ENCODE results near the gene SYNE3. TPM values are rescaled to one million over a fixed set of nuclear protein-coding genes. Genes with fewer than 3 reads are reported as not detected.

The SYNE3 gene
- total RNA-seq, 1 donor from 2014 or later, result 2.5 TPM

DNA sequence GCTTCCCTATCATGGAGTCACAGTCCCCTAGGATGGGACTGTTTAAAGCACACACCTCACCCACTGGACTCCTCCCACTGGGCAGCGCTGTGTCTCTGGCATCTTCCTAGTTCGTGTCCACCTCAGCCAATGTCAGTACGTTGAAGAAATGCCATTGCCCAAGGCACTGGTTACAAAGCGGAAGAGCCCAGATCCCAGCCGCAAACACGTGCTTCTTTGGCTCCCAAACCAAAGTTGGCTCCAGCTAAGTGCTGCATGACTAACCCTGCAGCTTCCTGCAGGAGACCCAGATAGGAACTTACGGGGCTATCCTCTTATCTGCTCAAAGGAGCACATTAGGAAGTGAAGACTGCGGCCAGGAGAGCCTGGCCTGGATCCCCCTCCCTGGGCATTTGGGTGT is 9.3 kb downstream of the SYNE3 start:
- peaks cover 19% of the 10 kb centered on the region for H3K4me1 Mint-ChIP-seq (ENCODE audit: low read depth, unreplicated experiment)
- H3K27me3 Mint-ChIP-seq (ENCODE audit: low read depth, unreplicated experiment), result peaks cover 13% of the 10 kb centered on the region
- Histone ChIP-seq H3K27ac (ENCODE audit: low read depth, low read length) (peak overlapping the region; percentile 69), H2AFZ (ENCODE audit: low read depth, low read length) (no peak overlapping the region), H3K27me3 (ENCODE audit: insufficient read depth, low read length) (no peaks in the 10 kb centered on the region), H3K4me2 (ENCODE audit: low read length) (peak overlapping the region; percentile 68), H3K36me3 (ENCODE audit: insufficient read depth, low read length) (no peaks in the 10 kb centered on the region), H3K9me3 (ENCODE audit: insufficient read depth, low read depth, low read length) (no peaks in the 10 kb centered on the region), H3K79me2 (ENCODE audit: insufficient read depth, low read length) (no peaks in the 10 kb centered on the region), H4K20me1 (ENCODE audit: insufficient read depth, low read length) (no peaks in the 10 kb centered on the region), H3K4me3 (ENCODE audit: insufficient read depth, low read depth, low read length) (no peak overlapping the region), H3K4me1 (ENCODE audit: insufficient read depth, low read length) (peaks cover 27% of the 10 kb centered on the region), H3K9ac (ENCODE audit: low read length) (no peak overlapping the region)
- no peak for TF ChIP-seq EZH2 (IDR thresholded peaks at IDR 0.05; ENCODE audit: insufficient read depth, low read length)
- TF ChIP-seq, protein P1, sequence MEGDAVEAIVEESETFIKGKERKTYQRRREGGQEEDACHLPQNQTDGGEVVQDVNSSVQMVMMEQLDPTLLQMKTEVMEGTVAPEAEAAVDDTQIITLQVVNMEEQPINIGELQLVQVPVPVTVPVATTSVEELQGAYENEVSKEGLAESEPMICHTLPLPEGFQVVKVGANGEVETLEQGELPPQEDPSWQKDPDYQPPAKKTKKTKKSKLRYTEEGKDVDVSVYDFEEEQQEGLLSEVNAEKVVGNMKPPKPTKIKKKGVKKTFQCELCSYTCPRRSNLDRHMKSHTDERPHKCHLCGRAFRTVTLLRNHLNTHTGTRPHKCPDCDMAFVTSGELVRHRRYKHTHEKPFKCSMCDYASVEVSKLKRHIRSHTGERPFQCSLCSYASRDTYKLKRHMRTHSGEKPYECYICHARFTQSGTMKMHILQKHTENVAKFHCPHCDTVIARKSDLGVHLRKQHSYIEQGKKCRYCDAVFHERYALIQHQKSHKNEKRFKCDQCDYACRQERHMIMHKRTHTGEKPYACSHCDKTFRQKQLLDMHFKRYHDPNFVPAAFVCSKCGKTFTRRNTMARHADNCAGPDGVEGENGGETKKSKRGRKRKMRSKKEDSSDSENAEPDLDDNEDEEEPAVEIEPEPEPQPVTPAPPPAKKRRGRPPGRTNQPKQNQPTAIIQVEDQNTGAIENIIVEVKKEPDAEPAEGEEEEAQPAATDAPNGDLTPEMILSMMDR (IDR thresholded peaks at IDR 0.05; ENCODE audit: insufficient read depth, low read depth, low read length), result no peak
- peak; percentile 95 for DNase-seq (ENCODE audit: low read depth)
- no peak overlapping the region for H3K4me3 Mint-ChIP-seq (ENCODE audit: unreplicated experiment)
- no peaks in the 10 kb centered on the region for H3K36me3 Mint-ChIP-seq (ENCODE audit: low read depth, unreplicated experiment)
- no peak overlapping the region for H3K27ac Mint-ChIP-seq (ENCODE audit: unreplicated experiment)
- H3K9me3 Mint-ChIP-seq (ENCODE audit: unreplicated experiment), result peaks cover 2% of the 10 kb centered on the region
- peak; percentile 66 for FAIRE-seq

DNA sequence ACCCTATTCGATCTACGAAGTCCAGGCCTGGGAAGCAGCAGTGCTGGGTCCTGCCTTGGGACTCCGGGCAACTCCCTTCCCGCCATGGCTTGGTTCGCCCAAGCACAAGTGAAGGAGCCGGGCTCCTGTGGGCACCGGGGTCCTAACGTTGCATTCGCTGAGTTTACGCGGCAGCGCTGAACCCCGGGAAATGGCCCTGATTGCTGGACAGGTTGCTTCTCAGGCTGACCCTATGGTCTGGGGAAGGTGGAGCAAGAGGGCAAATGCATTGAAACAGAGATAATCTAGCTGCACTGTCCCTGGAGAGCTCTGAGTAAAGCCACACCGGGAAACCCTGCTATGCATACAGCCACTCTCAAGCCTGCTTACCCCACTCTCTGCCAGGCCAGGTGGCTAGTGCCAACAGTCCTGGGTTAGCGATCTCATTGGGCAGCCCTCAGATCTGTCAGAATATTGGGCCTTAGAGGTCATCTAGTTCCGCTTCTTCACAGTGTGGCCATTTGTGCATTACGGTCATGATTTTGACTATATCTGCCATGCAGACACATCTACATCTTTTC is 11.3 kb downstream of the SYNE3 start:
- Histone ChIP-seq H3K9me3 (ENCODE audit: insufficient read depth, low read depth, low read length) (no peaks in the 10 kb centered on the region), H3K9ac (ENCODE audit: low read length) (no peak overlapping the region), H2AFZ (ENCODE audit: low read depth, low read length) (no peak overlapping the region), H3K4me3 (ENCODE audit: insufficient read depth, low read depth, low read length) (no peak overlapping the region), H3K27ac (ENCODE audit: low read depth, low read length) (no peak overlapping the region), H4K20me1 (ENCODE audit: insufficient read depth, low read length) (no peaks in the 10 kb centered on the region), H3K36me3 (ENCODE audit: insufficient read depth, low read length) (no peaks in the 10 kb centered on the region), H3K79me2 (ENCODE audit: insufficient read depth, low read length) (no peaks in the 10 kb centered on the region), H3K27me3 (ENCODE audit: insufficient read depth, low read length) (no peaks in the 10 kb centered on the region), H3K4me2 (ENCODE audit: low read length) (no peak overlapping the region), H3K4me1 (ENCODE audit: insufficient read depth, low read length) (peaks cover 40% of the 10 kb centered on the region)
- peaks cover 28% of the 10 kb centered on the region for H3K4me1 Mint-ChIP-seq (ENCODE audit: low read depth, unreplicated experiment)
- no peak overlapping the region for H3K27ac Mint-ChIP-seq (ENCODE audit: unreplicated experiment)
- H3K4me3 Mint-ChIP-seq (ENCODE audit: unreplicated experiment), result no peak overlapping the region
- H3K36me3 Mint-ChIP-seq (ENCODE audit: low read depth, unreplicated experiment), result no peaks in the 10 kb centered on the region
- FAIRE-seq (no peak), DNase-seq (ENCODE audit: low read depth) (no peak)
- peaks cover 2% of the 10 kb centered on the region for H3K9me3 Mint-ChIP-seq (ENCODE audit: unreplicated experiment)
- TF ChIP-seq, protein P1 (IDR thresholded peaks at IDR 0.05; ENCODE audit: insufficient read depth, low read depth, low read length), result no peak
- no peak for TF ChIP-seq EZH2 (IDR thresholded peaks at IDR 0.05; ENCODE audit: insufficient read depth, low read length)
- H3K27me3 Mint-ChIP-seq (ENCODE audit: low read depth, unreplicated experiment), result peaks cover 26% of the 10 kb centered on the region

All from astrocyte (in vitro differentiated cells and primary cell).